GM19351 (cell line): ENCODE data around the gene ELP4.
"Not testable (repeated sequence)": the region's sequence is repeated elsewhere in the genome, so short reads cannot be mapped to it uniquely, and the experiment has no call there.

ENCODE experiments used
- ATAC-seq: cut with Tn5 transposase; IDR thresholded peaks from one replicate; pipeline ENCODE4 v1.9.1; 2021; ENCODE audit warnings: mild to moderate bottlenecking, moderate library complexity; ENCODE audit not compliant: unreplicated experiment

The ELP4 gene

DNA sequence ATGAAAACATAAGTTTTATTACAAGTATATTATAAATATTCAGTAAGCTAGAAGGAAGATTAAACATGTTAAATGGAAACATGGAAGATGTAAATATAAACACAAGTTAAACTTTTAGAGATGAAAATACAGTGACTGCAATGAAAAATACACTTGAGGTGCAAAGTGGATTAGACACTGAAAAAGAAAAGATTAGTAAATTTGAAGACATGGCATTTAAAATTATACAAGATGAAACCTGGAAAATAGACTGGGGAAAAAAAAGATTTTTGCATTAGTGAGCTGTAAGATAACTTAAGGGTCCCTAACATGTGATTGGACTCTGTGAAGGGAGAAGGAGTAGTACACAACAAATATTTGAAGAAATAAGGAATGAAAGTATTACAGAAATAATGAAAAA, 33.3 kb downstream of the ELP4 start:
- no peak for ATAC-seq

- no peak for ATAC-seq
Observed at GRCh38 chr11:31555938-31556337, 46.4 kb downstream of the ELP4 start.

- no peak for ATAC-seq
Observed at GRCh38 chr11:31558001-31558400, 48.4 kb downstream of the ELP4 start.

DNA sequence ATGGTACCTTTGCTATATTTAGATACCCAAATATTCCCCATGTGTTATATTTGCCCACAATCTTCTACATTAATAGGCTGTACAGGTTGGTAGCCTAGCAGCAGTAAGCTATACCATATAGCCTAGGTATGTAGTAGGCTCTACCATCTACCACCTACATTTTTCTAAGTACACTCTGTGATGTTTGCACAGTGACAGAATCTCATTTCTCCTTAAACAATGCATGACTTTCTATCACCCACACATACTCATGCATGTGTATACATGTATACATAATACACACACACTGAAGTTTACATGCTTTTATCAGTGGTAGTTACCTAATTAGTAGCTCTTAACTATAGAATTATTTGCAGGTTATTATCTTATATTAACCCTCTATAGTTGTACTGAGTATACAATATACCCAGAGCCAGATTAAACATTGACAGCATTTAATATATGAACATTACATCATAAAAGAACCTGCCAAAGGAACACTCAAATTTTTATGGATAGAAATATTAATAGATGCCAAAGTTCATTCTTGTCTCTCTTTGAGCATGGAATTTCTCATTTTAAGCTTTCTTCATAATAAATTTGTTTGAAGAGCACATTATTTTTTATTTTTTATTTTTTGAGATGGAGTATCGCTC, 51.4 kb downstream of the ELP4 start:
- no peak for ATAC-seq

GRCh38 chr11:31564517-31564916, 55.0 kb downstream of the ELP4 start:
- not testable (repeated sequence) for ATAC-seq

DNA sequence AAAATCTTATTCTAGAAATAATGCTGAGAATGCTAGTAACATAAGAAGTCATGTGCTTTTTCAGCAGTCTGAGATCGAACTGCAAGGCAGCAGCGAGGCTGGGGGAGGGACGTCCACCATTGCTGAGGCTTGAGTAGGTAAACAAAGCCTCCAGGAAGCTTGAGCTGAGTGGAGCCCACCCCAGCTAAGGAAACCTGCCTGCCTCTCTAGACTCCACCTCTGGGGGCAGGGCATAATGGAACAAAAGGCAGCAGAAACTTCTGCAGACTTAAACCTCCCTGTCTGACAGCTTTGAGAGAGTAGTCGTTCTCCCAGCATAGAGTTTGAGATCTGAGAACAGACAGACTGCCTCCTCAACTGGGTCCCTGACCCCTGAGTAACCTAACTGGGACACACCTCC, 64.6 kb downstream of the ELP4 start:
- ATAC-seq: not testable (repeated sequence)

DNA sequence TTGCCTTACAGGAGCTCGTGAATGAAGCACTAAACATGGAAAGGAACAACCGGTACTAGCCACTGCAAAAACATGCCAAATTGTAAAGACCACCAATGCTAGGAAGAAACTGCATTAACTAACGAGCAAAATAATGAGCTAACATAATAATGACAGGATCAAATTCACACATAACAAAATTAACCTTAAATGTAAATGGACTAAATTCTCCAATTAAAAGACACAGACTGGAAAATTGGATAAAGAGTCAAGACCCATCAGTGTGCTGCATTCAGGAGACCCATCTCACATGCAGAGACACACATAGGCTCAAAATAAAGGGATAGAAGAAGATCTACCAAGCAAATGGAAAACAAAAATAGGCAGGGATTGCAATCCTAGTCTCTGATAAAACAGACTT, 66.2 kb downstream of the ELP4 start:
- not testable (repeated sequence) for ATAC-seq

DNA sequence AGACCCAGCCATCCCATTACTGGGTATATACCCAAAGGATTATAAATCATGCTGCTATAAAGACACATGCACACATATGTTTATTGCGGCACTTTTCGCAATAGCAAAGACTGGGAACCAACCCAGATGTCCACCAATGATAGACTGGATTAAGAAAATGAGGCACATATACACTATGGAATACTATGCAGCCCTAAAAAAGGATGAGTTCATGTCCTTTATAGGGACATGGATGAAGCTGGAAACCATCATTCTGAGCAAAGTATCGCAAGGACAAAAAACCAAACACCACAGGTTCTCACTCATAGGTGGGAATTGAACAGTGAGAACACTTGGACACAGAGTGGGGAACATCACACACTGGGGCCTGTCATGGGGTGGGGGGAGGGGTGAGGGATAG, 69.8 kb downstream of the ELP4 start:
- ATAC-seq: not testable (repeated sequence)

GRCh38 chr11:31582697-31583096, 73.1 kb downstream of the ELP4 start:
- no peak for ATAC-seq

DNA sequence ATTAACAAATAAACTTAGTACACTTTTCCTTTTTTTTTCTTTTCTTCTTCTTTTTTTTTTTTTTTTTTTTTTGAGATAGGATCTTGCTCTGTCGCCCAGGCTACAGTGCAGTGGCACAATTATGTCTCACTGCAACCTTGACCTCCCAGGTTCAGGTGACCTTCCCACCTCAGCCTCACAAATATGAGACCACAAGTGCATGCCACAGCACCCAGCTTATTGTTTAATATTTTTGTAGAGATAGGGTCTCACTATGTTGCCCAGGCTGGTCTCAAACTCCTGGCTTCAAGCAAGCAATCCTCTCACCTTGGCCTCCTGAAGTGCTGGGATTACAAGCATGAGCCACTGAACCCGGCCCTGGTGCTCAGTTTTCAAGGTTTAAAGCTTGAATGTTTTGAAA, 88.9 kb downstream of the ELP4 start:
- ATAC-seq: no peak

DNA sequence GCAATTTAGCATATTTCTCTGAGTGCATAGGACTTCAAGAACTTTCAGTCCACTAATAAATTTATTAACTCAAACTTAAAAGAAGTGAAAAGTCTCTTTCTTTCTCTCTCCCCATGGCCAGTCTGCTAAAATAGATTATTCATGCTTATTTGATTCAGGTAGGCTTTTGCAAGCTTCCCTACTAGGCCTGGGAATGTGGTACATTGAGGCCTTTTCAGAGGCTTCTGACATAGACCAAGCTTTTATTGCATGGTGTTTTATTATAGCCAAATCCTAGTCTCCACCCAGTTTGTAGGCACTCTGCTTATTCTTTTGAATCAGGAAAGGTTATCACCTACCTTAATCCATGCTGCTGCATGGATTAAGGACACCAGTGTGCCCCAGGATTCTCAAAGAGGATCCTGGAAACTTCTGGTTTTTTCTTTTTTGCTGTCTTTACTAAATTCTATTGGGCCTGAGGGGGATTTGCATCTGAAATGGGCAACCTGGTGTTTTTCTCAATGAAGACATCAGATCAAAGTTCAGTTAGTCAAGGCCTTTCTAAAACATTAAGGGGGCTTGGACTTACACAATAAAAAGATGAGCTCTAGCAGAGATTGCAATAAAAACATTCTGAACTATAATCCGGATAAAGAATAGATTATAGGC, 92.2 kb downstream of the ELP4 start:
- ATAC-seq: no peak

DNA sequence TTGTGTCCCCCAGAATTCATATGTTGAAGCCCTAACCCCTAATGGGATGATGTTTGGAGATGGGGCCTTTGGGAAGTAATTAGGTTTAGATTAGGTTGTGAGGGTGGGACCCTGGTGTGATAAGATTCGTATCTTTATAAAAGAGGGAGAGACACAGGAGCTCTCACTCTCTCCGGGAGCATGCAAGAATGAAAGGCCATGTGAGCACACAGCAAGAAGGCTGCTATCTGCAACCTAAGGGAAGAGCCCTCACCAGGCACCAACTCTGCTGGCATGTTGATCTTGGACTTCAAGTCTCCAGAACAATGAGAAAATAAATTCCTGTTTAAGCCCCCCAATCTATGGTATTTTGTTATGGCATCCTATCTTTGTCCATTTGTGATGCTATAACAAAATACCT, 97.3 kb downstream of the ELP4 start:
- ATAC-seq: no peak

DNA sequence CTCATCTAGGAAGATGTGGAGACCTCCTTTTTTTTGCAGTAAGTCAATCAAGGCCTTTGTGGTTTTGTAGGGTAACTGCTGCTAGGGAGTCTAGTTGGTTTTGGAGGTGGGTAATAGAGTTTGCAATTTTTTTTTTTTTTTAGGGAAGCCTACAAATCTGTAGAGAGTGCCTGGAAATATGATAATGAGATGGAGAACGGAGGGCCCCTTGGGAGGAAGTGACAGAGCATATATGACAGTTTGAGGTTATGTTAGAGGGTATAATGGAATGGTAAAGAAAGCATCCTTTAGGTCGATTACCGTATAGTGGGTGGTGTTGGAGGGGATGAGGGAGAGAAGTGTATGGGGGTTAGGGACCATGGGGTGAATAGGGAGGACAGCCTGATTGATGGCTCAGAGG, 98.3 kb downstream of the ELP4 start:
- ATAC-seq: no peak

DNA sequence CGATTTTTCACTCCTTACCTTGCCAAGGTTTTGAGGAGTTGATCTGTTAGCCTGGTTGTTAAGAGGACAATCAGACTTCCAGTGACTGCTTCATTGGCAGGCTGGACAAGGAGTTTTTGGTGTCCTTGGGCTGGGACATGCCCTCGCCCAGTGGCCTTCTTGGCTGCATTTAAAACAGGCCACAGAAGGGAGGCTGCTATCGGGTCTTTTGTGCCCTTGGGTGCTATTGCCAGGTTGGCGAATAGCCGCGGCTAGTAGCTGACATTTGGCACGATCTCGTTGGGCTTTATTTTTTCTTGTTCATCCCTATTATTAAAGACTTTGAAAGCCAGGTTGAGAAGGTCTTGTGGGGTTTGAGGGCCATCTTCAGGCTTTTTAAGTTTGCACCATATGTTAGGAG, 99.4 kb downstream of the ELP4 start:
- no peak for ATAC-seq

GRCh38 chr11:31610544-31610943, 101.0 kb downstream of the ELP4 start:
- no peak for ATAC-seq

GRCh38 chr11:31617246-31617645, 107.7 kb downstream of the ELP4 start:
- ATAC-seq: no peak

DNA sequence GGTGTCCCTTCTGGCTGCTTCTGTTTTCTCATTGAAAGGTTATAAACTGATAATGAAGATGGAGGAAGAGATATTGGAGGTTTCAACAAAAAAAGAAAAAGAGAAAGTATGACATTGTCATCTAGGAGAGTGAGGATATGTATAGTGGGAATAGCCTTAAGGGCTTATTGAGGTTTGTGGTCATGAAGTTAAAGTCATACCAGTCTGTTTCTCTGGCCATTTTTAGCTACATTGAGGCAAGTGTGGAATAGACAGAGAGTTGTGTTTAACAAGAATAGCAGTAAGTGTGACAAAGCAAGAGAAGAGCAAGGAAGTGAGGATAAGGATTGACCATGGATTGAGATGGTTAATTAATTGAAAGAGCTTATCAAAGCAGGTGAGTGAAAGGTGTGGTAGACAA, 110.4 kb downstream of the ELP4 start:
- ATAC-seq: peak; percentile 87

DNA sequence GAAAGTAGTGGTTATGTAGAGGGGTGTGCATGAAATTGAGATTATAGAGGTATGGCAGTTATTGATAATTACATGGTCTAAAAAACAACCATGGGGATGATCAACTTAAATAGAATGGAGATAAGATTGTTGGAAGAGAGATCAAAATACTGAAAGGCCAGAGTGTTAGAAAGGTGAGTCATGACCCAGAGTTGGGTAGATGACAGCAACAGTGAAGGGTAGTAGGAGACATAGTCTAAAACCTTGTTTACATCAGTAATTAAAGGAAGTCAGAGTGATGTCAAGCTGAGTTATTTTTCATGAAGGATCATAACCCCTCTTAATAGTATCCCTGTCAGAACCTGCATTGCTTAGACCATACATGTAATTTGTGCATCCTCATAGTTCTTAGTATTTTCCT, 110.9 kb downstream of the ELP4 start:
- ATAC-seq: peak; percentile 38

GRCh38 chr11:31625868-31626267, 116.3 kb downstream of the ELP4 start:
- no peak for ATAC-seq

- ATAC-seq: no peak
Observed at GRCh38 chr11:31628111-31628510, 118.5 kb downstream of the ELP4 start.

DNA sequence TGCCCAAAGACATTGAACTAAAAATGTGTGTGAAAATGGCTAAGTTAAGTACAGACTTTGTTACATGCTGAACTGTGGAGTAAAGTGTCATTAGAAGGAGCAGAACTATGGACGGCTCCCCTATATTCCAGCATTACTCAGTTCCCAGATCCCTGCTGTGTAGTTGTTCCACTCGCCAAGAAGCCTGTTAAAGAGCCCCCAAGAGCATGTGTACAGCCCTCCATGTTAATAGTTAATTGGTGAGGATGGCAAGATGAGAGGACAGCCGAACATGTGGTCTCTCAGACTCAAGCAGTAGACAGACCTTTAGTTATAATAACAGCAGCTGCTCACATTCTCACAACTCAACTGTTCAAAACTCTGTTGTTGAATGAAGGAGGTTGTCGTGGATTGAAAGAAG, 127.4 kb downstream of the ELP4 start:
- no peak for ATAC-seq

GRCh38 chr11:31640611-31641010, 131.0 kb downstream of the ELP4 start:
- ATAC-seq: no peak

- no peak for ATAC-seq
Observed at GRCh38 chr11:31641477-31642062, 132.0 kb downstream of the ELP4 start.
